Activated CD8-positive, alpha-beta T cell treated with anti-CD3 and anti-CD28 coated beads for 36 hours (primary cell): Measurements from ENCODE around the gene TMEM132D. TPM values are rescaled to one million over a fixed set of nuclear protein-coding genes. Genes with fewer than 3 reads are reported as not detected.

Experiments
- ATAC-seq: fragments of 200-7000 bp; cut with Tn5 transposase; one replicate; pipeline ENCODE4 v1.10.0; 2021; ENCODE audit warnings: mild to moderate bottlenecking, moderate library complexity
- CTCF ChIA-PET: fragments of 350-600 bp; sonication (Branson Sonifier 250); formaldehyde crosslinking; loops from one replicate; lab custom pipeline; 2021; ENCODE audit warnings: antibody characterized with exemption; lab: Charles Lee
- POLR2A ChIA-PET: fragments of 350-600 bp; sonication (Branson Sonifier 250); formaldehyde crosslinking; loops from one replicate; lab custom pipeline; 2021; ENCODE audit warnings: antibody characterized with exemption; lab: Charles Lee
- DNase-seq: peaks from one replicate; pipeline ENCODE4 v3.0.0-alpha.2; 2020
- H3K27ac Mint-ChIP-seq: one replicate; pipeline ENCODE4 v1.8.0; 2021; ENCODE audit warnings: mild to moderate bottlenecking, mixed read lengths
- H3K27me3 Mint-ChIP-seq: one replicate; pipeline ENCODE4 v1.8.0; 2021; ENCODE audit warnings: mixed read lengths
- H3K36me3 Mint-ChIP-seq: one replicate; pipeline ENCODE4 v1.8.0; 2021; ENCODE audit warnings: low read depth, mixed read lengths
- H3K4me1 Mint-ChIP-seq: one replicate; pipeline ENCODE4 v1.8.0; 2021; ENCODE audit warnings: low read depth, mixed read lengths
- H3K4me3 Mint-ChIP-seq: one replicate; pipeline ENCODE4 v1.8.0; 2021; ENCODE audit warnings: mild to moderate bottlenecking, moderate library complexity, mixed read lengths
- H3K9me3 Mint-ChIP-seq: one replicate; pipeline ENCODE4 v1.8.0; 2021; ENCODE audit warnings: mixed read lengths
- CTCF ChIP-seq: fragments of 200-600 bp; IDR thresholded peaks from one replicate; pipeline ENCODE4 v1.8.0; 2022; ENCODE audit warnings: antibody characterized with exemption, mild to moderate bottlenecking
- intact Hi-C: fragments of 100-400 bp; cut with micrococcal nuclease; formaldehyde crosslinking; loops from one replicate; pipeline ENCODE4 v1.10.0; 2022
- total RNA-seq, 2 experiments: library from RNA; stranded (reverse); gene quantifications; one replicate each; pipeline ENCODE4 v1.2.3, GENCODE V29; 2021

The TMEM132D gene
- total RNA-seq, 2 experiments from 2014 or later: not detected

GRCh38 chr12:129372348-129372747 lies 531.5 kb downstream of the TMEM132D start:
- H3K27me3 Mint-ChIP-seq: no peaks in the 10 kb centered on the region
- no peak for DNase-seq
- POLR2A ChIA-PET: no interaction called here
- TF ChIP-seq CTCF: no peak
- peaks cover 7% of the 10 kb centered on the region for H3K9me3 Mint-ChIP-seq
- no peak overlapping the region for H3K4me3 Mint-ChIP-seq
- ATAC-seq: no peak
- no peaks in the 10 kb centered on the region for H3K36me3 Mint-ChIP-seq
- no peak overlapping the region for H3K27ac Mint-ChIP-seq
- H3K4me1 Mint-ChIP-seq: no peaks in the 10 kb centered on the region
- intact Hi-C loops: no loop called here
- CTCF ChIA-PET: no interaction called here

- Mint-ChIP-seq H3K36me3 (no peaks in the 10 kb centered on the region), H3K4me1 (no peaks in the 10 kb centered on the region), H3K27ac (no peak overlapping the region), H3K4me3 (no peak overlapping the region), H3K27me3 (no peaks in the 10 kb centered on the region), H3K9me3 (peaks cover 6% of the 10 kb centered on the region)
- CTCF ChIA-PET: no interaction called here
- no peak for ATAC-seq
- intact Hi-C loops: no loop called here
- POLR2A ChIA-PET: no interaction called here
- no peak for DNase-seq
- TF ChIP-seq CTCF: no peak
These were observed 532.6 kb downstream of the TMEM132D start for GRCh38 chr12:129371268-129371667.

- no peaks in the 10 kb centered on the region for H3K4me1 Mint-ChIP-seq
- H3K4me3 Mint-ChIP-seq: no peak overlapping the region
- DNase-seq: no peak
- no peaks in the 10 kb centered on the region for H3K36me3 Mint-ChIP-seq
- H3K9me3 Mint-ChIP-seq: peaks cover 6% of the 10 kb centered on the region
- no peak for TF ChIP-seq CTCF
- H3K27ac Mint-ChIP-seq: no peak overlapping the region
- H3K27me3 Mint-ChIP-seq: no peaks in the 10 kb centered on the region
- ChIA-PET CTCF (no interaction called here), POLR2A (no interaction called here)
- intact Hi-C loops: no loop called here
- no peak for ATAC-seq
These were observed 537.2 kb downstream of the TMEM132D start for GRCh38 chr12:129366656-129367055.

GRCh38 chr12:129363041-129363440 lies 540.8 kb downstream of the TMEM132D start:
- no peak overlapping the region for H3K4me3 Mint-ChIP-seq
- no peak for DNase-seq
- no peaks in the 10 kb centered on the region for H3K27me3 Mint-ChIP-seq
- POLR2A ChIA-PET: no interaction called here
- intact Hi-C loops: no loop called here
- TF ChIP-seq CTCF: no peak
- no peaks in the 10 kb centered on the region for H3K4me1 Mint-ChIP-seq
- peaks cover 4% of the 10 kb centered on the region for H3K9me3 Mint-ChIP-seq
- no peak for ATAC-seq
- H3K36me3 Mint-ChIP-seq: no peaks in the 10 kb centered on the region
- no peak overlapping the region for H3K27ac Mint-ChIP-seq
- CTCF ChIA-PET: interaction anchor here (0.7 kb wide), 1 partner anchor 19 kb away, joined by 3 read pairs; no protein-coding TSS in a partner anchor

GRCh38 chr12:129357233-129357632 lies 546.6 kb downstream of the TMEM132D start:
- no peaks in the 10 kb centered on the region for H3K9me3 Mint-ChIP-seq
- intact Hi-C loops: no loop called here
- ATAC-seq (no peak), DNase-seq (no peak)
- H3K36me3 Mint-ChIP-seq: no peaks in the 10 kb centered on the region
- no peaks in the 10 kb centered on the region for H3K27me3 Mint-ChIP-seq
- H3K4me1 Mint-ChIP-seq: no peaks in the 10 kb centered on the region
- POLR2A ChIA-PET: no interaction called here
- TF ChIP-seq CTCF: no peak
- H3K27ac Mint-ChIP-seq: no peak overlapping the region
- CTCF ChIA-PET: no interaction called here
- no peak overlapping the region for H3K4me3 Mint-ChIP-seq
